ENCODE measurements around the gene NQO2. TPM values are rescaled to one million over a fixed set of nuclear protein-coding genes. Genes with fewer than 3 reads are reported as not detected.

Gene NQO2
- total RNA-seq, 1 donor from 2014 or later = 5.7 TPM

DNA sequence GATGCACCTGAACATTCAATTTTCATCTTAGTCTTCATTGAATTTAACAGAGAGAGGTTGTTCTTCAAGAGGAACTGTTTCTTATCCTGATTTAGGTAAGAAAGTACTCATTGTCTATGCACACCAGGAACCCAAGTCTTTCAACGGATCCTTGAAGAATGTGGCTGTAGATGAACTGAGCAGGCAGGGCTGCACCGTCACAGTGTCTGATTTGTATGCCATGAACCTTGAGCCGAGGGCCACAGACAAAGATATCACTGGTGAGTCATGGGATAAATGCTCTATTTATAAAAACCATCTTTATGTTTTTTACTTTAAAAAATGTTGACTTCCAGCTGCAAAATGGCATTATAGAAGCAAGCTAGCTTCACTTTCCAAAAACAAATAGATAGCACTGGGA, 10.2 kb downstream of the NQO2 start:
- Histone ChIP-seq H3K36me3 (ENCODE audit: control insufficient read depth in 3 of 3, insufficient read depth in 3 of 3, low read length in 3 of 3) (peaks cover 63 to 78% (median 74%) of the 10 kb centered on the region in 3 donors), H3K27ac (ENCODE audit: low read depth, low read length) (no peak overlapping the region), H3K9ac (ENCODE audit: low read depth in 1 of 3, low read length in 3 of 3) (no peak overlapping the region), H3K9me3 (ENCODE audit: control insufficient read depth in 3 of 3, low read length in 3 of 3) (peaks cover 0 to 6% (median 4%) of the 10 kb centered on the region in 3 donors), H3K4me3 (ENCODE audit: low read length in 3 of 3) (no peak overlapping the region), H3K4me1 (ENCODE audit: control insufficient read depth in 3 of 3, insufficient read depth in 3 of 3, low read length in 3 of 3) (peaks cover 0 to 2% (median 0%) of the 10 kb centered on the region in 3 donors), H3K27me3 (ENCODE audit: control insufficient read depth in 3 of 3, insufficient read depth in 3 of 3, low read length in 3 of 3) (no peaks in the 10 kb centered on the region)

DNA sequence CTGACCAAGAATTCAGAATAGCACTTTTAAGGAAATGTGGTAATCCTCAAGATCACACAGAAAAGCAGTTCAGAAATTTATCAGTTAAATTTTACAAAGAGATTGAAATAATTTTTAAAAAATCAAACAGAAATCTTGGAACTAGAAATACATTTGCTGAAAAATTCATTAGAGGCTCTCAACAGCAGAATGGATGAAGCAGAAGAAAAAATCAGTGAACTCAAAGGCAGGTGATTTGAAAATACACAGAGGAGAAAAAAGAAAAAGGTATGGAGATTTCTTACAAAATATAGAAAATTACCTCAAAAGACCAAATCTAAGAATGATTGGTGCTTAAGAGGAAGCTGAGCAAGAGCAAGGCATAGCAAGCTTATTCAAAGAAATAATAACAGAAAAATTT, 11.5 kb downstream of the NQO2 start:
- Histone ChIP-seq H3K4me3 (ENCODE audit: low read length in 3 of 3) (no peak overlapping the region), H3K9ac (ENCODE audit: low read depth in 1 of 3, low read length in 3 of 3) (no peak overlapping the region), H3K4me1 (ENCODE audit: control insufficient read depth in 3 of 3, insufficient read depth in 3 of 3, low read length in 3 of 3) (peaks cover 0 to 2% (median 0%) of the 10 kb centered on the region in 3 donors), H3K36me3 (ENCODE audit: control insufficient read depth in 3 of 3, insufficient read depth in 3 of 3, low read length in 3 of 3) (peaks cover 64 to 75% (median 74%) of the 10 kb centered on the region in 3 donors), H3K27ac (ENCODE audit: low read depth, low read length) (no peak overlapping the region), H3K9me3 (ENCODE audit: control insufficient read depth in 3 of 3, low read length in 3 of 3) (peaks cover 0 to 6% (median 4%) of the 10 kb centered on the region in 3 donors), H3K27me3 (ENCODE audit: control insufficient read depth in 3 of 3, insufficient read depth in 3 of 3, low read length in 3 of 3) (no peaks in the 10 kb centered on the region)

DNA sequence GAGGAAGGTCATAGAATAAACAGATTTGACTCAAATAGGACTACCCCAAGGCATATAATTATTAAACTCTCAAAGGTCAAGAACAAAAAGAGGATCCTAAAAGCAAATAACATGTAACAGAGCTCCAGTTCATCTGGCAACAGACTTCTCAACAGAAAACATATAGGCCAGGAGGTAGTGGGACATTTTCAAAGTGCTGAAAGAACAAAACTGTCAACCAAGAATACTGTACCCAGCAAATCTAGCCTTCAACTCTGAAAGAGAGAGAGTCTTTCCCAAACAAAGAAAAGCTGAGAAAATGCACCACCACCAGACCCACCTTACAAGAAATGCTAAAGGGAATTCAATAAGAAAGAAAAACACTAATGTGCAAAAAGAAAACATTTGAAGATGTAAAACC, 11.9 kb downstream of the NQO2 start:
- H3K27me3 ChIP-seq (ENCODE audit: control insufficient read depth in 3 of 3, insufficient read depth in 3 of 3, low read length in 3 of 3) = no peaks in the 10 kb centered on the region
- H3K27ac ChIP-seq (ENCODE audit: low read depth, low read length) = no peak overlapping the region
- H3K36me3 ChIP-seq (ENCODE audit: control insufficient read depth in 3 of 3, insufficient read depth in 3 of 3, low read length in 3 of 3) = peaks cover 63 to 74% (median 73%) of the 10 kb centered on the region in 3 donors

DNA sequence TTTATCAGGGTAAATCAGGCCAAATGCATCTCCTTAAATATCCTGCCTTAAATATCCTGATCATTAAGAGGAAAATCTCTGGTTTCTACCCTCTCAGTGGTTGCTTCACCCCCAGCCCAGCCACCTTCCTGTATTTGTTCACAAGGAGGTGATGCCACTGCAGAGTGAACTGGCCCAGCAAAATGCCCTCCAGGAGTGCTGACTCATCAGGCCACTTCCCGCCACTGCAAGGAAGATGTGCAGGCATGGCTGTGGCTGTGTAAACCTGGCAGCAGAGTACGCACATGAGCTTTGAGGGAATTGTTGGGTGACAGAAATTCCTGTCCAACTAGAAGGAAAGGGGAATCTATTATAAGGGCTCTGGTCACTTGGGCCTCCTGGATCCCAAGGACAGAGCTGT, 13.8 kb downstream of the NQO2 start:
- peaks cover 0 to 2% (median 0%) of the 10 kb centered on the region in 3 donors for H3K4me1 ChIP-seq (ENCODE audit: control insufficient read depth in 3 of 3, insufficient read depth in 3 of 3, low read length in 3 of 3)
- H3K4me3 ChIP-seq (ENCODE audit: low read length in 3 of 3) = no peak overlapping the region
- no peak overlapping the region for H3K9ac ChIP-seq (ENCODE audit: low read depth in 1 of 3, low read length in 3 of 3)
- H3K27ac ChIP-seq (ENCODE audit: low read depth, low read length) = no peak overlapping the region
- peaks cover 62 to 77% (median 73%) of the 10 kb centered on the region in 3 donors for H3K36me3 ChIP-seq (ENCODE audit: control insufficient read depth in 3 of 3, insufficient read depth in 3 of 3, low read length in 3 of 3)
- H3K9me3 ChIP-seq (ENCODE audit: control insufficient read depth in 3 of 3, low read length in 3 of 3) = peaks cover 0 to 6% (median 4%) of the 10 kb centered on the region in 3 donors
- no peaks in the 10 kb centered on the region for H3K27me3 ChIP-seq (ENCODE audit: control insufficient read depth in 3 of 3, insufficient read depth in 3 of 3, low read length in 3 of 3)

More for the DNA sequence above, 11.9 kb downstream of the NQO2 start:
- Histone ChIP-seq H3K9me3 (ENCODE audit: control insufficient read depth in 3 of 3, low read length in 3 of 3) (peaks cover 0 to 6% (median 4%) of the 10 kb centered on the region in 3 donors), H3K9ac (ENCODE audit: low read depth in 1 of 3, low read length in 3 of 3) (no peak overlapping the region), H3K4me3 (ENCODE audit: low read length in 3 of 3) (no peak overlapping the region), H3K4me1 (ENCODE audit: control insufficient read depth in 3 of 3, insufficient read depth in 3 of 3, low read length in 3 of 3) (peaks cover 0 to 2% (median 0%) of the 10 kb centered on the region in 3 donors)

DNA sequence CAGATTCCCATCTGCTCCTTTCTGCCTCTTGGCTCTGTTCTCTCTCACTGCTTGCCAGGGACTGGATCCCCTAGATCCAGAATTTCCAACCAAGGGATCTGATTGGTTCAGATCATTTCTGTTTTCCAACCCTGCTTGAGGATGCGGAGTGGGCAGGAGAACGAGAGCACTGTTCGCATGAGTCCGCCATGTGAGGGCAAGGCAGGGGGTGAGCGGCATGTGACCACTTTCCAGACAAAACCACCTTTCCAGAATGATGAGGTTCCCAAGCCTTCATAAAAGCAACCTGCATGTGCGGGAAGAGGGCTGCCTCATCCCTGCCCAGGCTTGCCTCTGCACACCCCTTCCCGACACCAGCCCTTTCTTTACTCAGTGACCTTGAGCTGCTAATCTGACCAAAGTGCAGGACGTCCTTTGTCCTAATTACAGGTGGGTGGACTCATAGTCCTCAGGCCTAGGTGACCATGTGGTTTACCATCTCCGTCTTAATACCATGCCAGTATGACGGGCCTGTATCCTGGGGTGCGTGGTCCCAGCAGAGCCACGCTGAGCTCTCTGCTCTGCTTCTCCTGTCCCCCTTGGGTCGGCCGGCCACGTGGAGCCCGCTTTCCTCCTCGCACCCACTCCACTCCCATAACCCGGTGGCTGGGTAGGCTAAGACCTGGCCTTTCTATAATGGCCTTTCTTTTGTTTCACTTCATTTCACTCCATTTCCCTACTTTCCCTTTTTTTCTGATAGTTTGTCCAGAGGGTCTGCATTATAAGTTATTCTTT, 14.4 kb downstream of the NQO2 start:
- H3K27ac ChIP-seq (ENCODE audit: low read depth, low read length) = no peak overlapping the region
- H3K36me3 ChIP-seq (ENCODE audit: control insufficient read depth in 3 of 3, insufficient read depth in 3 of 3, low read length in 3 of 3) = peaks cover 59 to 79% (median 75%) of the 10 kb centered on the region in 3 donors

DNA sequence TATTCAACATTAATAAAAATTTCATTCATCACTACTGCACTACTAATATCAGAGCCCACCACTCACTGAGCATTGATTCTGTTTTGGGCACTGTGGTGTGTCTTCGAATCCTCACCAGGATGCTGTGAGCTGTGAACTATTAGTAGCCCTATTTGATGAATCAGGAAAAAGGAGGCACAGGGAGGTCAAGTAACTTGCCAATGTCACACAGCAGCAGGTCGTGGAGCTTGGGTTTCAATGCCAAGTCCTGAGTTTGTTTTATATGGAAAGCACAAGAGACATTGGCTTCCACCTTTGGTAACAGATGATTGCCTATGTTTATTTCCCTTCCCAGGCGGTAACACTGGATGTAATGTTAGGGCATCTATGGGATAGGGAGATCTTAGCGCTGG, 15.0 kb downstream of the NQO2 start:
- H3K9me3 ChIP-seq (ENCODE audit: control insufficient read depth in 3 of 3, low read length in 3 of 3) = peaks cover 0 to 6% (median 4%) of the 10 kb centered on the region in 3 donors
- peaks cover 0 to 7% (median 7%) of the 10 kb centered on the region in 3 donors for H3K4me1 ChIP-seq (ENCODE audit: control insufficient read depth in 3 of 3, insufficient read depth in 3 of 3, low read length in 3 of 3)
- peaks cover 59 to 79% (median 78%) of the 10 kb centered on the region in 3 donors for H3K36me3 ChIP-seq (ENCODE audit: control insufficient read depth in 3 of 3, insufficient read depth in 3 of 3, low read length in 3 of 3)
- H3K27me3 ChIP-seq (ENCODE audit: control insufficient read depth in 3 of 3, insufficient read depth in 3 of 3, low read length in 3 of 3) = no peaks in the 10 kb centered on the region
- no peak overlapping the region for H3K27ac ChIP-seq (ENCODE audit: low read depth, low read length)
- H3K9ac ChIP-seq (ENCODE audit: low read depth in 1 of 3, low read length in 3 of 3) = no peak overlapping the region
- H3K4me3 ChIP-seq (ENCODE audit: low read length in 3 of 3) = no peak overlapping the region

More for the DNA sequence above, 14.4 kb downstream of the NQO2 start:
- Histone ChIP-seq H3K4me1 (ENCODE audit: control insufficient read depth in 3 of 3, insufficient read depth in 3 of 3, low read length in 3 of 3) (peaks cover 0 to 3% (median 2%) of the 10 kb centered on the region in 3 donors), H3K9me3 (ENCODE audit: control insufficient read depth in 3 of 3, low read length in 3 of 3) (peaks cover 0 to 6% (median 4%) of the 10 kb centered on the region in 3 donors), H3K9ac (ENCODE audit: low read depth in 1 of 3, low read length in 3 of 3) (no peak overlapping the region), H3K27me3 (ENCODE audit: control insufficient read depth in 3 of 3, insufficient read depth in 3 of 3, low read length in 3 of 3) (no peaks in the 10 kb centered on the region), H3K4me3 (ENCODE audit: low read length in 3 of 3) (no peak overlapping the region)

DNA sequence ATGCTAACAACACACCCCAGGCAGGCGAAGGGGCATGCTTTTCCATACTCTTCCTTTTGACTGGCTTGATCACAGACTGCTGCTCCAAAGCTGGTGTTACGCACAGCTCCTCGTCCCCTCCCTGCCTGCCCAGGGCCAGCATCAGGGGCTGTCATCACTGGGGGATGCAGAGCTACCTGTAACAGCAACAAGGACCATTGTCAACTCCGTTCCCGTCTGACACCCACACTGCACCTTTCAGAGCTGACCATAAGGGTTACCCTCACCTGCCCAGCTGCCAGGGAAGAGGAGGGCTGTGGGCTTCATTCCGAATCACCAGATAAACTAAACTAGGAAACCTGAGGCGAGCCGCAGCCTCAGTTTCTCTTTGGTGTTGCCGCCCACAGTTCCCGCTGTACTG, 15.4 kb downstream of the NQO2 start:
- H3K36me3 ChIP-seq (ENCODE audit: control insufficient read depth in 3 of 3, insufficient read depth in 3 of 3, low read length in 3 of 3) = peaks cover 55 to 79% (median 77%) of the 10 kb centered on the region in 3 donors
- no peak overlapping the region for H3K27ac ChIP-seq (ENCODE audit: low read depth, low read length)
- H3K27me3 ChIP-seq (ENCODE audit: control insufficient read depth in 3 of 3, insufficient read depth in 3 of 3, low read length in 3 of 3) = no peaks in the 10 kb centered on the region
- H3K9ac ChIP-seq (ENCODE audit: low read depth in 1 of 3, low read length in 3 of 3) = no peak overlapping the region
- peaks cover 0 to 7% (median 7%) of the 10 kb centered on the region in 3 donors for H3K4me1 ChIP-seq (ENCODE audit: control insufficient read depth in 3 of 3, insufficient read depth in 3 of 3, low read length in 3 of 3)
- no peak overlapping the region for H3K4me3 ChIP-seq (ENCODE audit: low read length in 3 of 3)
- H3K9me3 ChIP-seq (ENCODE audit: control insufficient read depth in 3 of 3, low read length in 3 of 3) = peaks cover 0 to 6% (median 4%) of the 10 kb centered on the region in 3 donors

DNA sequence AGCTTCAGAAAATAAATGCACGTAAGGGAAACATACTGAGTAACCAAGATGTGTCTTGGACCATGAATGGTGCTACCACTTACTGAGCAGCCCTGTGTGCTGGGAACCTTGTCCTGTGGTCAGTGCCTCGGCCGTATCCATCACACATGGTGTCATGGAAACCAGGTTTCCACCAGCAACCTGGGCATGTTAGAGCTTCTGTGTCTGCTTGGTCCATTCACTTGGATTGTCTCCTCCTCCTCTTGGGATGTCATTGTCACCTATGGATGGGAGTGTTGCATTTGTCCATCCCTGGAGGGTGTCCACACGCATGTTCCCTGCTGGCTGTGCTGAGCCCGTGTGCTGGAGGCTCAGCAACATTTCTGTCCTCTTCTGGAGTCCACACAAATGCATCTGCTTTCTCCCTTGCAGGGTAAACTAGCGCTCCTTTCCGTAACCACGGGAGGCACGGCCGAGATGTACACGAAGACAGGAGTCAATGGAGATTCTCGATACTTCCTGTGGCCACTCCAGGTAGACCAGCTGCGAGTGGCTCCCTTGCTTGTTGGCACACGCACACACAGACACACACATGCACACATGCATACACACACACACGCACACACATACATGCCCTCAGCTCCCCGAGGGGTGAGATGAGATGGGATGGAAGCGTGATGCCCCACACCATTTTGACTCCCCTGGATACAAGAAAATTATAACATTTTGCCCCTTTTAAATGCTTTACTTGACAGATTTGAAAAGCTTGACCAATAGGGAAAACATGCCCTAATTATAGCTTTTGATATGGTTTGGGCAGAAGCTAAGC, 17.0 kb downstream of the NQO2 start:
- Histone ChIP-seq H3K4me1 (ENCODE audit: control insufficient read depth in 3 of 3, insufficient read depth in 3 of 3, low read length in 3 of 3) (peaks cover 0 to 13% (median 7%) of the 10 kb centered on the region in 3 donors), H3K4me3 (ENCODE audit: low read length in 3 of 3) (no peak overlapping the region), H3K9me3 (ENCODE audit: control insufficient read depth in 3 of 3, low read length in 3 of 3) (peaks cover 0 to 4% (median 0%) of the 10 kb centered on the region in 3 donors), H3K27ac (ENCODE audit: low read depth, low read length) (no peak overlapping the region), H3K9ac (ENCODE audit: low read depth in 1 of 3, low read length in 3 of 3) (no peak overlapping the region), H3K27me3 (ENCODE audit: control insufficient read depth in 3 of 3, insufficient read depth in 3 of 3, low read length in 3 of 3) (no peaks in the 10 kb centered on the region), H3K36me3 (ENCODE audit: control insufficient read depth in 3 of 3, insufficient read depth in 3 of 3, low read length in 3 of 3) (peaks cover 48 to 69% (median 66%) of the 10 kb centered on the region in 3 donors)

DNA sequence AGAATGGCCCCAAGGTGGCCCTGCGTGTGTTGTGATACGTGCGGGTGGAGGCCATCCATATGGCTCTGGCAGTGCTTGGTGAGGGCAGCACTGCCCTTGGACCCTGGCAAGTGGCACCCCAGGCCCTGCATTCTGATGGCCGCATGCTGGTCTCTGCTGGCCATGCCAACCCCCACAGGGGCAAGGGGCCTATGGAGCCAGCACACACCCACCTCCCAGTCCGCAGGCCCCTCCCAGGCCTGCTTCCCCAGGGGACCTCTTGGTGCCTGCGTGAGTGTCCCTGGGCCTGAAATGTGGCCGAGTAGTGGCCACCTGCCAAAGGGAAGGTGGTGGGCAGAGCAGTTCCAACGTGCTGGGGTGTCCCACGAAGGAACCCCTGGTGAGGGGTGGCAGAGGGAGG, 17.6 kb downstream of the NQO2 start:
- Histone ChIP-seq H3K4me1 (ENCODE audit: control insufficient read depth in 3 of 3, insufficient read depth in 3 of 3, low read length in 3 of 3) (peaks cover 0 to 19% (median 11%) of the 10 kb centered on the region in 3 donors), H3K27me3 (ENCODE audit: control insufficient read depth in 3 of 3, insufficient read depth in 3 of 3, low read length in 3 of 3) (no peaks in the 10 kb centered on the region), H3K36me3 (ENCODE audit: control insufficient read depth in 3 of 3, insufficient read depth in 3 of 3, low read length in 3 of 3) (peaks cover 43 to 62% (median 60%) of the 10 kb centered on the region in 3 donors), H3K27ac (ENCODE audit: low read depth, low read length) (no peak overlapping the region), H3K9ac (ENCODE audit: low read depth in 1 of 3, low read length in 3 of 3) (no peak overlapping the region), H3K4me3 (ENCODE audit: low read length in 3 of 3) (no peak overlapping the region), H3K9me3 (ENCODE audit: control insufficient read depth in 3 of 3, low read length in 3 of 3) (no peaks in the 10 kb centered on the region)

All from skeletal muscle tissue (tissue), 4 donors.